Stimulated activated CD4-positive, alpha-beta T cell treated with anti-CD3 and anti-CD28 coated beads, TNF-alpha, amount 100 ng/mL, for 4 hours (primary cell): ENCODE measurements around the gene PDPN.
"Not testable (repeated sequence)": the region's sequence is repeated elsewhere in the genome, so short reads cannot be mapped to it uniquely, and the experiment has no call there.

Source experiments
- DNase-seq, 3 experiments: peaks; one replicate each; pipeline ENCODE4 v3.0.0-alpha.2; 2020; ENCODE audit warnings: low read depth in 3 of 3

PDPN gene

GRCh38 chr1:13583595-13583965, at the start of gene PDPN:
TSS of gene PDPN (plus strand) at chr1:13583832. CDS start at chr1:13584034, 202 bp downstream.
- no peak for DNase-seq

GRCh38 chr1:13535227-13535626, 48.4 kb upstream of the PDPN start:
- DNase-seq = no peak

DNA sequence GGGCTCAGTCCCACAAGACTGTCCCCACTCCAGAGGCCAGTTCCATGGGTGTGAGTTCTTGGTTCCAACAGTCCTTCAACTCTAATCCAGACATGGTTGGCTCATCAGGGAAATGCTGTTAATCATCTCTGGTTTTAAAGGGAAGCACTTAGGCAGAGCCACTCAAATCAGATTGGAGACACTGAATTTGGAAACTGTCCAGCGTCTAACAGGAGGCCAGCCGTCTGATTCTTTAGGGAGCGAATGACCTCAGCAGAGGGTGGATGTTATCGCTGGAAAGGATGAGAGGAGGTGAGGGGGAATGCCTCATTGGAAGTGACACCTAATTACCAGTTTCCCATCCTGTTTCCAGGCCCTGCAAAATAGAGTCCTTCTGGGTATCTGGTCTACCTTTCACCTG, 47.1 kb upstream of the PDPN start:
- no peak for DNase-seq

- DNase-seq = no peak
Measured at GRCh38 chr1:13538832-13539231, 44.8 kb upstream of the PDPN start.

DNA sequence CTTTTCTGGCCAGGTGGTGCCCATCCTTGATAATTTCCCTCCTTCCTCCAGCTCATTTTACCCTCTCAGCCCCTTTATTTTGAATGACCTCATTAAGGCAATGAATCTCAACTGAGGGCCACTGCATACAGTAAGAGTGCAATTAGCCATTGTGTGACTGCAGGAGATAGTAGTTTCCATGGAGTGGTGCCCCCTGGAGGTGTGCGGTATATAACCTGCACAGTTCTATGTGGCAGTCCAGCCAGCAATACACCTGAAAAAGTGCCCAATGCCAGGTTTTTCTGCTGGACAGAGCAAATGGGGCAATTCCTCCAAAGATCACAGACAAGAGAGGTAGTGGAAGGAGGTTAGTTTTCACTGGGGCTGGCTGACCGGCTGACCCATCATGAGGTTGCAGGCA, 43.9 kb upstream of the PDPN start:
- no peak for DNase-seq

GRCh38 chr1:13540866-13541265, 42.8 kb upstream of the PDPN start:
- no peak for DNase-seq

DNA sequence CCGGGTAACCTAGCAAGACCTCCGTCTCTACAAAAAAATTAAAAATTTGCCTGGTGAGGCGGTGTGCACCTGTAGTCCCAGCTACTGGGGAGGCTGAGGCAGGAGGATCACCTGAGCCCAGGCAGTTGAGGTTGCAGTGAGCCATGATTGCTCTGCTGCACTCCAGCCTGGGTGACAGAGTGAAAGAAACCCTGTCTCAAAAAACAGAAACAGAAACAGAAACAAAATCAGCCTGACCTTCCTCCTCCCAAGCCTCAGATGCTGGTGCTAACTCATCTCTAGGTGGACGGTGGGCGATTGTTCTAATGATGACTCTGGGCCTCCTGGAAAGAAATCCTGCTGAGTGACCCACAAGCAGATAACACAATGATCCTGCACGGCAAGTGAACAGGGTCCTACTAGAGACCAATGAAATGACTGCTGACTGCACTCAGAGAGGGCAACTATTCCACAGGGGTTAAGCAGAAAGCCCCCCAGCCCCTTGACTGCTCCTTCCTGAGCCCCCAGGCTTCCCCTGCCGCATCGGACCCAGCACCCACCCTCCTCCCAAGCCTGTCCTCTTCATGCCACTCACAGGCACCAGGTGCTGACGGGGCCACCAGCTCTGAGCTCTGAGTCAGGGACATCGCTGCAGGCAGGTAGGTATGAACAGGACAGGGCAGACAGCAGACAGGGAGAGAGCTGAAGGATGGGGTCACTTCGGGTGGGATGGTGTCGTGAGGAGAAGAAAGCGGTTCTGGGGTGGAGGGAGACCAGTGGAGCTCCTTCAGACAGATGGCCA, 42.0 kb upstream of the PDPN start:
- no peak for DNase-seq

- DNase-seq = no peak
Measured at GRCh38 chr1:13543451-13544220, 40.0 kb upstream of the PDPN start.

DNA sequence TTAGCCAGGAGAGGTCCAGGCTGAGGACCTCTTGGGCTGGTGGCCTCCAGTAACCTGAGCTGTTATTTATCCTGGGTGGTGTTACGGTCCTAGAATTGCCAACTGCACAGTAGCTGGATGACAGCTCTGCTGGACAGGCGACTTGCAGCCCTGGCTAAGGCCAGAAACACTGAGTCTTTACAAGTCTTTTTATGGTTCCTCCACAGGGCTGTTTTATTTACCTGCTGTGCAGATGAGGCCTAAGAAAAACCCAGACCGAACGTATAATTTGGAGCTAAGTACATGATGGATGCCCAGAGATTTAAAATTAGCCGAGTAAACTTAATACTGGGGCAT, 39.4 kb upstream of the PDPN start:
- no peak for DNase-seq

- no peak for DNase-seq
Measured at GRCh38 chr1:13546791-13547190, 36.8 kb upstream of the PDPN start.

DNA sequence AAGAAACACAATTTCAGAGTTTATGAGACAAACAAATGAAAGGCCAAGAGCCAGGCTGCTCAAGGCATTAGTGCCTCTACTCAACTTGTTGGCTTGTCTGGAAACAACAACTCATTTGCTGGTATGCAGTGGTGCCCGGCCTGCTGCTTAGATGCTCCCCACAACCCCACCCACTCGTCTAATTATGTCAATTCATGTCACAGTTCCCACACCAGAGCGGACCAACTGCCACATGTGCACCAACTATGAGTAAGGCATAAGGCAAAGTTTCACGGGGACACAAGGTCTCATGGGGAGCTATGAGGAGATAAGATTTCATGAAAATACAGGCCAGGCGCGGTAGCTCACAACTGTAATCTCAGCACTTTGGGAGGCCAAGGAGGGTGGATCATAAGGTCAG, 35.4 kb upstream of the PDPN start:
- no peak for DNase-seq

- DNase-seq = no peak
Measured at GRCh38 chr1:13549021-13549420, 34.6 kb upstream of the PDPN start.

- DNase-seq = no peak
Measured at GRCh38 chr1:13549521-13549920, 34.1 kb upstream of the PDPN start.

- DNase-seq = no peak
Measured at GRCh38 chr1:13550663-13551062, 33.0 kb upstream of the PDPN start.

- DNase-seq = no peak
Measured at GRCh38 chr1:13554798-13555197, 28.8 kb upstream of the PDPN start.

DNA sequence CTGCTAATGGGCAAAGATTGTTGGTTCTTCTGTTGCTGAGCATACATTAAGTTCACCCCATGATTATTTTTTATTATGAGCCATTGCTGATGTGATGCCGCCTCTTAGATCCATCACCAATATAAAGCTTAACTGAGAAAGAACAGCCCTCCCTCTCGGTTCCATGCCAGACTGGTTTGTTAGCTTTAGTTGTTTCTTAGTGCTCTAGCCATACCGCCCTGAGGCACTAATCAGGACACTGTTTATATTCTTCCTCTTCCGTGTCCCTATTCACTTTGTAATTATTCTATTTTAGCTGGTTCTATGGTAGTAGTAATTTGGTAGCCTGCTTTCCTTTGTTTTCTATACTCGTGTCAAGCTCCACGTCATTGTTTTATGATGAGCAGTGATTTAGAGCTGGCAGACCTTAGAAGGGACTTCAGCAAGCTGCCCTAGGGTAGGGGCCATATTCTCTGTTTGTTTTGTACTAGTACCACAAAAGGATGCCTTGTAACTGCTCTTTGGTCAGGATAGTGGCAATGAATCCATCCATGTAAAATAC, 27.3 kb upstream of the PDPN start:
- DNase-seq = no peak

GRCh38 chr1:13560541-13560940, 23.1 kb upstream of the PDPN start:
- DNase-seq = no peak

GRCh38 chr1:13562981-13563380, 20.7 kb upstream of the PDPN start:
- not testable (repeated sequence) for DNase-seq

DNA sequence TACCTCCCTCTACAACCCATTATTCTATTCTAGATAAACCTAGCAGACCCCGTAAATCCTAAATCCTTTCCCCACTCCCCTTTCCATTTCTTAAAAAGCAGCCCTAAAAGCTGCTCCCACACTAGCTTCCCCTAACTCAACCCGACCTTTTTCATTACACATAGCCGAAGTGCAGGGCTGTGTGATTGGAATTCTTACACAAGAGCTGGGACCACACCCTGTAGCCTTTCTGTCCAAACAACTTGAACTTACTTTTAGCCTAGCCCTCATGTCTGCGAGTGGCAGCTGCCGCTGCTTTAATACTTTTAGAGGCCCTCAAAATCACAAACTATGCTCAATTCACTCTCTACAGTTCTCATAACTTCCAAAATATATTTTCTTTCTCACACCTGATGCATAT, 19.6 kb upstream of the PDPN start:
- no peak for DNase-seq

DNA sequence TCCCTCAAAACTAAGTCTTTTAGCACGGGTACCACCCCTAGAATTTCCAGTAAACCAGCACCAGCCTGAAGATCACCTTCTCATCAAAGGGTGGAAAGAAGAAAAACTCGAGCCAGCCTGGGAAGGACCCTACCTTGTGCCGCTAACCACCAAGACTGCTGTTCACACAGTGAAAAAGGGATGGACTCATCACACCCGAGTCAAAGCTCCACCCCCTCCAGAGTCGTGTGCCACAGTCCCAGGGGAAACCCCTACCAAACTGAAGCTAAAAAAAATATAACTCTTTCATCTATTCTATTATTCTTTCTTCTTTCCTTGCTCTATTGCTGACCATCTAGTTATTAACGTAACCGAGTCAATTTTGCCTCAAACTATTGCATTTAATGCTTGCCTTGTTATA, 13.2 kb upstream of the PDPN start:
- not testable (repeated sequence) for DNase-seq

DNA sequence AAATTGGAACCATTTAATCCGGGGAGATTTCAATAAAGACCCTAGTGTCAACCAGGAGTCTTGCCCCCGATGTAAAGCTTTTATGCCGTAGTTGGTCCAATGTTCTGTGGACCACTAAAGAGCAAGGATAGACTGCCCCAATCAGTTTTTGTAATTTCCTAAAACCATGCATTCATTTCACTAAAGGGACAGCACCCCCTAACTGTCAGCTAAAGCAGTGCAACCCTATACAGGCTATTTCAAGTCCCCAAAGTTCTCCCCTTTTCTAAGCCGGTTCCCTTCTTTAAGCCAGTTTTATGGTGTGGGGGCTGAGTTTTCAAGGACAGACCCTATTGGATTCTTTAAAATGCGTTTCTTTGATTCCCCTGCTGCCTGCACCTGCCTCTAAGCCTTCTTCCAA, 12.7 kb upstream of the PDPN start:
- no peak for DNase-seq

- DNase-seq = no peak
Measured at GRCh38 chr1:13573586-13573985, 10.0 kb upstream of the PDPN start.

DNA sequence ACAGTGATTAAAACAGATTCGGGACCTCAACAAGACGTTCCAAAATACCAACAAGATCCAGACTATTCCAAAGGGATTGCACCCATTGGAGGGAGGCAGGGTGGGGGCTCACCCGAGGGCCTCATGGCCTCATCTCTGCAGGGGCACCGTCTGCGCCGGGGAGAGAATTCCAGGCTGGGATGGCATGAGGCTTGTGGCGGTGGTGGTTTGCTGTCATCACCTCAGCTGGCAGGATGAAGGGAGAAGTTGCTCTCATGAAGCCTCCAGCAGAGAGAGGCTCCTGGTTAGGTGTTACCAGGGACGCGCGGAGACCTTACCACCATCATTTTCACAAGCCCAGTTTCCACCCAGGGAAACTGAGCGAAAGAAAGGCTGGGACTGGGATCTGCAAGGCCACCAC, 6.7 kb upstream of the PDPN start:
- no peak for DNase-seq
